Vagina (tissue), 2 donors: ENCODE results near the gene C6orf132.

Source experiments
- CTCF ChIP-seq, 3 experiments: fragments of 450-650 bp in 2 of 3; fragments of 200-600 bp in 1 of 3; sonication (generic) in 1 of 3; IDR thresholded peaks; one replicate each; pipeline ENCODE4 v1.5.1; 2017 to 2019; ENCODE audit warnings: antibody characterized with exemption in 3 of 3, mild to moderate bottlenecking in 2 of 3, moderate library complexity in 2 of 3
- POLR2A ChIP-seq, 2 donors: fragments of 450-650 bp; IDR thresholded peaks; one replicate each; pipeline ENCODE4 v1.6.1; 2017; ENCODE audit warnings: antibody characterized with exemption in 2 of 2, mild to moderate bottlenecking in 2 of 2, moderate library complexity in 2 of 2

- TF ChIP-seq POLR2A (IDR thresholded peaks at IDR 0.05) (no peak), CTCF (IDR thresholded peaks at IDR 0.05) (no peak)
These were observed 62.4 kb downstream of the C6orf132 start for GRCh38 chr6:42079941-42080464.
